SK-N-SH (cell line): ENCODE results near the gene CCHCR1.

Experiments
- CTCF ChIP-seq: fragments of 200-600 bp; sonication (generic); IDR thresholded peaks from 2 replicates; pipeline ENCODE4 v1.6.1; 2017; ENCODE audit warnings: antibody characterized with exemption, mild to moderate bottlenecking, moderate library complexity
- ELF1 ChIP-seq: IDR thresholded peaks from 2 replicates; pipeline ENCODE4 v1.4.0; 2012
- EP300 ChIP-seq, 2 experiments: IDR thresholded peaks; 2 replicates each; pipeline versions ENCODE4 v1.4.0 to v1.6.1; 2012; ENCODE audit warnings: borderline replicate concordance in 1 of 2, low read depth in 1 of 2, low read length in 1 of 2
- FOXM1 ChIP-seq: IDR thresholded peaks from 2 replicates; pipeline ENCODE4 v1.4.0; 2012; ENCODE audit warnings: low read depth, mild to moderate bottlenecking
- NFIC ChIP-seq: IDR thresholded peaks from 2 replicates; pipeline ENCODE4 v1.4.0; 2012; ENCODE audit warnings: borderline replicate concordance
- POLR2AphosphoS5 ChIP-seq: IDR thresholded peaks from 2 replicates; pipeline ENCODE4 v1.6.1; 2012; ENCODE audit warnings: low read depth, low read length
- RAD21 ChIP-seq: IDR thresholded peaks from 2 replicates; pipeline ENCODE4 v1.6.1; 2012; ENCODE audit warnings: mild to moderate bottlenecking, low read length
- RFX5 ChIP-seq: IDR thresholded peaks from 2 replicates; pipeline ENCODE4 v1.6.1; 2012; ENCODE audit warnings: mild to moderate bottlenecking, improper control_type of control experiment, low read length
- SIN3A ChIP-seq: IDR thresholded peaks from 2 replicates; pipeline ENCODE4 v1.6.1; 2012; ENCODE audit warnings: low read depth, mild to moderate bottlenecking, low read length, moderate library complexity, borderline replicate concordance
- TAF1 ChIP-seq: IDR thresholded peaks from 2 replicates; pipeline ENCODE4 v1.6.1; 2012; ENCODE audit warnings: low read depth, mild to moderate bottlenecking, low read length, moderate library complexity, borderline replicate concordance
- TEAD4 ChIP-seq: IDR thresholded peaks from 2 replicates; pipeline ENCODE4 v1.4.0; 2012; ENCODE audit warnings: mild to moderate bottlenecking, borderline replicate concordance; ENCODE audit not compliant: insufficient read depth
- USF2 ChIP-seq: fragments of 150-350 bp; IDR thresholded peaks from 2 replicates; pipeline ENCODE4 v1.6.1; 2017; ENCODE audit warnings: antibody characterized with exemption, low read length, low read depth, borderline replicate concordance
- YY1 ChIP-seq: IDR thresholded peaks from 2 replicates; pipeline ENCODE4 v1.4.0; 2012; ENCODE audit warnings: low read depth, mild to moderate bottlenecking

GRCh38 chr6:31142361-31142761 lies 15.2 kb downstream of the CCHCR1 start:
- no peak for TF ChIP-seq CTCF
- TF ChIP-seq SIN3A = no peak
- TF ChIP-seq TEAD4 = no peak
- TF ChIP-seq EP300 (IDR thresholded peaks at IDR 0.05; ENCODE audit: borderline replicate concordance in 1 of 2, low read depth in 1 of 2, low read length in 1 of 2) = no peak
- no peak for TF ChIP-seq NFIC
- no peak for TF ChIP-seq RFX5
- TF ChIP-seq TAF1 = no peak
- no peak for TF ChIP-seq YY1
- TF ChIP-seq POLR2AphosphoS5 = no peak
- TF ChIP-seq RAD21 = no peak
- no peak for TF ChIP-seq FOXM1
- no peak for TF ChIP-seq ELF1
- TF ChIP-seq USF2 = no peak
